Suprapubic skin (tissue), 4 donors: ENCODE results near the gene LRPPRC. TPM values are rescaled to one million over a fixed set of nuclear protein-coding genes. Genes with fewer than 3 reads are reported as not detected.

ENCODE experiments used
- DNase-seq, 2 donors: peaks; one replicate each; pipeline ENCODE4 v3.0.0-alpha.2; 2019; ENCODE audit warnings: low spot score in 2 of 2
- H3K27ac ChIP-seq: fragments of 200-600 bp; sonication (generic); one replicate; pipeline ENCODE4 v1.5.1; 2019
- H3K27me3 ChIP-seq: fragments of 200-600 bp; sonication (generic); one replicate; pipeline ENCODE4 v1.5.1; 2019
- H3K36me3 ChIP-seq: fragments of 200-600 bp; sonication (generic); one replicate; pipeline ENCODE4 v1.5.1; 2019
- H3K4me1 ChIP-seq: fragments of 200-600 bp; sonication (generic); one replicate; pipeline ENCODE4 v1.5.1; 2019
- H3K4me3 ChIP-seq: fragments of 200-600 bp; sonication (generic); one replicate; pipeline ENCODE4 v1.5.1; 2019; ENCODE audit warnings: mild to moderate bottlenecking
- H3K9me3 ChIP-seq: fragments of 200-600 bp; sonication (generic); one replicate; pipeline ENCODE4 v1.5.1; 2019
- CTCF ChIP-seq, 2 donors: fragments of 200-600 bp in 1 of 2; fragments of 450-650 bp in 1 of 2; sonication (generic) in 1 of 2; IDR thresholded peaks; one replicate each; pipeline ENCODE4 v1.5.1; 2016 to 2019; ENCODE audit warnings: antibody characterized with exemption in 2 of 2, mild to moderate bottlenecking in 1 of 2, moderate library complexity in 1 of 2
- EP300 ChIP-seq: sonication (generic); formaldehyde crosslinking; IDR thresholded peaks from one replicate; pipeline ENCODE4 v1.6.1; 2017; ENCODE audit warnings: antibody characterized with exemption
- POLR2A ChIP-seq, 2 donors: fragments of 450-650 bp; IDR thresholded peaks; one replicate each; pipeline ENCODE4 v1.6.1; 2017; ENCODE audit warnings: antibody characterized with exemption in 2 of 2, mild to moderate bottlenecking in 2 of 2, moderate library complexity in 2 of 2
- POLR2AphosphoS5 ChIP-seq, 3 donors: sonication (generic); formaldehyde crosslinking; IDR thresholded peaks; one replicate each; pipeline ENCODE4 v1.6.1; 2017; ENCODE audit warnings: antibody characterized with exemption in 3 of 3
- WGBS: methylation state at CpG from one replicate; pipeline ENCODE4 v1.1.5; 2018; 5-methylcytosine and 5-hydroxymethylcytosine counted together
- total RNA-seq, 4 donors: library from RNA; depleted of rRNA; stranded (reverse); fragments of >200 nt; gene quantifications; one replicate each; pipeline ENCODE4 v1.1.0, GENCODE V29; 2016

The LRPPRC gene
- total RNA-seq, 4 donors from 2014 or later = 45.1 to 74.7 (median 46.6) TPM

GRCh38 chr2:43837831-43838559 lies 157.8 kb downstream of the LRPPRC start:
- no peak for DNase-seq
- WGBS = 93% methylated on average over 15 of the region's 21 CpGs
- no peaks in the 10 kb centered on the region for H3K9me3 ChIP-seq

GRCh38 chr2:43837033-43837432 lies 158.8 kb downstream of the LRPPRC start:
- H3K27me3 ChIP-seq = peaks cover 9% of the 10 kb centered on the region
- H3K9me3 ChIP-seq = no peaks in the 10 kb centered on the region
- H3K27ac ChIP-seq = no peak overlapping the region
- H3K4me1 ChIP-seq = peaks cover 6% of the 10 kb centered on the region
- TF ChIP-seq CTCF (IDR thresholded peaks at IDR 0.05) (no peak), EP300 (no peak), POLR2A (IDR thresholded peaks at IDR 0.05) (no peak), POLR2AphosphoS5 (IDR thresholded peaks at IDR 0.05) (no peak)
- 74% methylated on average over 4 of the region's 4 CpGs for WGBS
- no peak overlapping the region for H3K4me3 ChIP-seq
- DNase-seq = no peak
- no peaks in the 10 kb centered on the region for H3K36me3 ChIP-seq

More at GRCh38 chr2:43837831-43838559, 157.8 kb downstream of the LRPPRC start:
- no peaks in the 10 kb centered on the region for H3K27me3 ChIP-seq
- no peaks in the 10 kb centered on the region for H3K36me3 ChIP-seq
- H3K4me1 ChIP-seq = no peaks in the 10 kb centered on the region
- H3K27ac ChIP-seq = no peak overlapping the region
- TF ChIP-seq EP300 (no peak), POLR2AphosphoS5 (IDR thresholded peaks at IDR 0.05) (no peak), CTCF (IDR thresholded peaks at IDR 0.05) (no peak), POLR2A (IDR thresholded peaks at IDR 0.05) (no peak)
- no peak overlapping the region for H3K4me3 ChIP-seq

Other genes starting within 250 kb of the LRPPRC start
- 10 to 100 TPM in 3 of 4 donors, 1 to 10 TPM in 1; 9.8 to 48.9 (median 21.2) TPM for gene DYNC2LI1, start 221.9 kb downstream of the LRPPRC start, total RNA-seq
- not detected for gene ABCG5, start 157.2 kb downstream of the LRPPRC start, total RNA-seq
- gene ABCG8, start 157.0 kb downstream of the LRPPRC start, total RNA-seq = not detected
- 10 to 100 TPM; 28.3 to 63.9 (median 37.9) TPM for gene PPM1B, start 172.9 kb upstream of the LRPPRC start, total RNA-seq